Testis (tissue), 3 donors: Measurements from ENCODE around the gene CCT7. TPM values are rescaled to one million over a fixed set of nuclear protein-coding genes. Genes with fewer than 3 reads are reported as not detected.

Source experiments
- DNase-seq: peaks from one replicate; pipeline ENCODE4 v3.0.0-alpha.2; 2019
- H3K27ac ChIP-seq, 2 donors: fragments of 200-600 bp; sonication (generic); one replicate each; pipeline ENCODE4 v1.5.1; 2019
- H3K27me3 ChIP-seq: fragments of 200-600 bp; sonication (generic); one replicate; pipeline ENCODE4 v1.5.1; 2019
- H3K36me3 ChIP-seq: fragments of 200-600 bp; sonication (generic); one replicate; pipeline ENCODE4 v1.5.1; 2017; ENCODE audit warnings: low read depth; ENCODE audit errors: missing control alignments
- H3K4me1 ChIP-seq: fragments of 200-600 bp; sonication (generic); one replicate; pipeline ENCODE4 v1.5.1; 2019
- H3K4me3 ChIP-seq, 2 donors: fragments of 200-600 bp; sonication (generic); one replicate each; pipeline ENCODE4 v1.5.1; 2017 to 2019
- H3K9me3 ChIP-seq: fragments of 200-600 bp; sonication (generic); one replicate; pipeline ENCODE4 v1.5.1; 2017
- CTCF ChIP-seq, 3 experiments: fragments of 450-650 bp in 2 of 3; fragments of 200-600 bp in 1 of 3; sonication (generic) in 1 of 3; IDR thresholded peaks; one replicate each; pipeline ENCODE4 v1.5.1; 2016 to 2019; ENCODE audit warnings: antibody characterized with exemption in 3 of 3, mild to moderate bottlenecking in 2 of 3, moderate library complexity in 1 of 3
- POLR2A ChIP-seq: fragments of 450-650 bp; IDR thresholded peaks from one replicate; pipeline ENCODE4 v1.6.1; 2017; ENCODE audit warnings: antibody characterized with exemption, mild to moderate bottlenecking, moderate library complexity
- WGBS, 2 donors: methylation state at CpG; one replicate each; pipeline ENCODE4 v1.1.5; 2018; 5-methylcytosine and 5-hydroxymethylcytosine counted together
- intact Hi-C: fragments of 100-400 bp; cut with DNase I; formaldehyde crosslinking; loops from one replicate; pipeline ENCODE4 v1.15.1; 2023; ENCODE audit warnings: low total_unique reads
- polyA plus RNA-seq: library from polyadenylated mRNA; stranded (reverse); fragments of 350-450 nt; fragmentation: Illumina TruSeq; extraction: RNeasy Lipid Tissue Mini Kit (QIAGEN cat#74804); gene quantifications from one replicate; pipeline ENCODE4 v1.2.3, GENCODE V29; 2014; ENCODE audit warnings: low read depth, low replicate concordance; ENCODE audit not compliant: insufficient read depth
- total RNA-seq, 2 donors: library from RNA; depleted of rRNA; stranded (reverse); fragments of >200 nt; gene quantifications; one replicate each; pipeline ENCODE4 v1.2.3, GENCODE V29; 2016

CCT7 gene
- total and polyA plus RNA-seq, 3 donors from 2014 or later: 237 to 459 (median 262) TPM

GRCh38 chr2:73252238-73253027 lies 18.3 kb downstream of the CCT7 start:
- Histone ChIP-seq H3K4me1 (peaks cover 9% of the 10 kb centered on the region), H3K4me3 (no peak overlapping the region), H3K36me3 (no peaks in the 10 kb centered on the region), H3K27me3 (no peaks in the 10 kb centered on the region), H3K9me3 (no peaks in the 10 kb centered on the region), H3K27ac (no peak overlapping the region)
- intact Hi-C loops: no loop called here
- no peak for DNase-seq
- TF ChIP-seq POLR2A (no peak), CTCF (IDR thresholded peaks at IDR 0.05) (no peak)
- 85 to 89% methylated on average over 17 of the region's 17 CpGs for WGBS, 2 donors

GRCh38 chr2:73253400-73253799 lies 19.3 kb downstream of the CCT7 start:
- DNase-seq: no peak
- no peaks in the 10 kb centered on the region for H3K36me3 ChIP-seq
- H3K27me3 ChIP-seq: no peaks in the 10 kb centered on the region
- H3K4me3 ChIP-seq: no peak overlapping the region
- intact Hi-C loops: no loop called here
- H3K4me1 ChIP-seq: peaks cover 9% of the 10 kb centered on the region
- no peaks in the 10 kb centered on the region for H3K9me3 ChIP-seq
- 56 to 67% methylated on average over 2 of the region's 2 CpGs for WGBS, 2 donors
- no peak overlapping the region for H3K27ac ChIP-seq
- no peak for TF ChIP-seq POLR2A
- no peak for TF ChIP-seq CTCF (IDR thresholded peaks at IDR 0.05)

DNA sequence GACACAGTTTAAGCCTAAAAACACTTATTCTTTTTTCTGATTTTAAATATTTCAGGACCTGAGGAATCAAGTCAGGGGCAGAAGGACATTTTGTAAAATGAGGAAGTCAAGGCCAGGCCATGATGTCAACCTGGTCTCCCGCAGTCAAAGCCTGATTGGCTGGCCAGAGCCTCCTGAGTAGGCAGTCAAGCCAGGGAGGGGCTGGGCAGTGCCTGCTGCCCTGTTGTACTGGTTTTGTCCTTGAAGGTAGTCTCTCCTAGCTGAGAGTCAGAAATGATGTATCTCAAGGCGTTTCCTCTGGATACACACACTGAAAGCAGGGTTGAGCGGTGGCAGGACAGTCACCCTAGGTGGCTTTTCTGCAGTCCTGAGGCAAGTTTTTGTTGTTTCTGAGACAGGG lies 19.8 kb downstream of the CCT7 start:
- H3K27ac ChIP-seq: no peak overlapping the region
- H3K4me1 ChIP-seq: peaks cover 9% of the 10 kb centered on the region
- DNase-seq: no peak
- H3K36me3 ChIP-seq: no peaks in the 10 kb centered on the region
- 65 to 88% methylated on average over 3 of the region's 3 CpGs for WGBS, 2 donors
- intact Hi-C loops: no loop called here
- TF ChIP-seq POLR2A (no peak), CTCF (IDR thresholded peaks at IDR 0.05) (no peak)
- no peak overlapping the region for H3K4me3 ChIP-seq
- H3K9me3 ChIP-seq: no peaks in the 10 kb centered on the region
- no peaks in the 10 kb centered on the region for H3K27me3 ChIP-seq

- 75 to 84% methylated on average over 7 of the region's 7 CpGs for WGBS, 2 donors
- no peaks in the 10 kb centered on the region for H3K9me3 ChIP-seq
- intact Hi-C loops: no loop called here
- no peaks in the 10 kb centered on the region for H3K36me3 ChIP-seq
- no peaks in the 10 kb centered on the region for H3K27me3 ChIP-seq
- no peak for DNase-seq
- H3K4me1 ChIP-seq: peaks cover 9% of the 10 kb centered on the region
- no peak overlapping the region for H3K4me3 ChIP-seq
- H3K27ac ChIP-seq: no peak overlapping the region
- TF ChIP-seq POLR2A (no peak), CTCF (IDR thresholded peaks at IDR 0.05) (no peak)
Measured at GRCh38 chr2:73254343-73255006, 20.4 kb downstream of the CCT7 start.
